ENCODE results near the gene ARL2BP. TPM values are rescaled to one million over a fixed set of nuclear protein-coding genes. Genes with fewer than 3 reads are reported as not detected.
A peak's percentile ranks its signal among the peaks of the same experiment; 100 is the strongest.

ARL2BP gene
- total RNA-seq, 1 donor from 2014 or later, result 49.4 TPM

DNA sequence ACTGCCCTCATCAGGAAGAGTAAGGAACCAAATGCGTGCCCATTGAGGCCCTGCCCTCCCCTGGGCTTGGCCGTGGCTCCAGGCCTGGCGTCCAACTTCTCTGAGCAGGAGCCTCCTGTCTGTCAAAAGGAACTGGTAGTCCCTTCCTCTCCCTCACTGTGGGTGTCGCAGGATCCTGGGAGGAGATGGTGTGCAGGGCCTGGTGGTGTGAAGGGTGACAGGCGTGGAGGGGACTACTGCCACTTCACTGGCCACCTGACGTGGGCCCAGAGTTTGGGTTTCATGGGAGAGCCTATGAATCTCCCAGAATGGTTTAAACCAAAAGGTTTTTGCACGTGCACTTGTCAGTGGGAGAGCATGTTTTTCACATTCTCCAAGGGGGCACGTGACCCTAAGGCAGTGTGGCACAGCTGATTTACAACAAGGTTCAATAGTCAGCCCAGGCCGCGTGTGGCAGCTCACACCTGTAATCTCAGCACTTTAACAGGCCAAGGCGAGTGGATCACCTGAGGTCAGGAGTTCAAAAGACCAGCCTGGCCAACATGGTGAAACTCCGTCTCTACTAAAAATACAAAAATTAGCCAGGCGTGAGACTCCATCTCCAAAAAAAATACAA is 12.5 kb downstream of the ARL2BP start:
- H3K36me3 Mint-ChIP-seq, result peaks cover 1% of the 10 kb centered on the region
- no peak overlapping the region for H3K4me3 Mint-ChIP-seq

GRCh38 chr16:57258226-57258909 is 13.3 kb downstream of the ARL2BP start:
- Mint-ChIP-seq H3K27ac (no peak overlapping the region), H3K9me3 (no peaks in the 10 kb centered on the region)

More for the DNA sequence above, 12.5 kb downstream of the ARL2BP start:
- TF ChIP-seq CTCF (conservative IDR thresholded peaks at IDR 0.05), result no peak
- Mint-ChIP-seq H3K27me3 (no peaks in the 10 kb centered on the region), H3K9me3 (no peaks in the 10 kb centered on the region), H3K27ac (no peak overlapping the region), H3K4me1 (ENCODE audit: unreplicated experiment) (peaks cover 8% of the 10 kb centered on the region)
- DNase-seq (ENCODE audit: extremely low spot score, unreplicated experiment), result peak; percentile 52

GRCh38 chr16:57258910-57259475 is 13.9 kb downstream of the ARL2BP start:
- TF ChIP-seq CTCF (conservative IDR thresholded peaks at IDR 0.05), result no peak
- peaks cover 8% of the 10 kb centered on the region for H3K4me1 Mint-ChIP-seq (ENCODE audit: unreplicated experiment)
- H3K36me3 Mint-ChIP-seq, result no peaks in the 10 kb centered on the region
- no peak for DNase-seq (ENCODE audit: extremely low spot score, unreplicated experiment)
- no peaks in the 10 kb centered on the region for H3K9me3 Mint-ChIP-seq
- no peak overlapping the region for H3K4me3 Mint-ChIP-seq
- H3K27me3 Mint-ChIP-seq, result no peaks in the 10 kb centered on the region
- no peak overlapping the region for H3K27ac Mint-ChIP-seq

More at GRCh38 chr16:57258226-57258909, 13.3 kb downstream of the ARL2BP start:
- no peak overlapping the region for H3K4me3 Mint-ChIP-seq
- H3K36me3 Mint-ChIP-seq, result no peaks in the 10 kb centered on the region
- DNase-seq (ENCODE audit: extremely low spot score, unreplicated experiment), result no peak
- TF ChIP-seq CTCF (conservative IDR thresholded peaks at IDR 0.05), result no peak
- H3K27me3 Mint-ChIP-seq, result no peaks in the 10 kb centered on the region
- H3K4me1 Mint-ChIP-seq (ENCODE audit: unreplicated experiment), result peaks cover 8% of the 10 kb centered on the region

- TF ChIP-seq CTCF (conservative IDR thresholded peaks at IDR 0.05), result no peak
- no peaks in the 10 kb centered on the region for H3K9me3 Mint-ChIP-seq
- peak overlapping the region; percentile 53 for H3K4me3 Mint-ChIP-seq
- H3K27ac Mint-ChIP-seq, result peak overlapping the region; percentile 68
- peaks cover 8% of the 10 kb centered on the region for H3K4me1 Mint-ChIP-seq (ENCODE audit: unreplicated experiment)
- no peak for DNase-seq (ENCODE audit: extremely low spot score, unreplicated experiment)
- H3K27me3 Mint-ChIP-seq, result no peaks in the 10 kb centered on the region
- H3K36me3 Mint-ChIP-seq, result no peaks in the 10 kb centered on the region
These were observed 15.4 kb downstream of the ARL2BP start for GRCh38 chr16:57260294-57260929.

- DNase-seq (ENCODE audit: extremely low spot score, unreplicated experiment), result no peak
- TF ChIP-seq CTCF (conservative IDR thresholded peaks at IDR 0.05), result no peak
- H3K9me3 Mint-ChIP-seq, result no peaks in the 10 kb centered on the region
These were observed 16.7 kb downstream of the ARL2BP start for GRCh38 chr16:57261806-57262205.

More at GRCh38 chr16:57261806-57262205, 16.7 kb downstream of the ARL2BP start:
- Mint-ChIP-seq H3K27me3 (no peaks in the 10 kb centered on the region), H3K4me3 (no peak overlapping the region), H3K4me1 (ENCODE audit: unreplicated experiment) (peaks cover 13% of the 10 kb centered on the region), H3K36me3 (no peaks in the 10 kb centered on the region), H3K27ac (no peak overlapping the region)

Data from type B pancreatic cell (in vitro differentiated cells).